Gastroesophageal sphincter (tissue), 3 donors: Measurements from ENCODE around the gene TRIM67.

ENCODE experiments used
- CTCF ChIP-seq, 4 experiments: fragments of 200-600 bp in 2 of 4; fragments of 450-650 bp in 2 of 4; sonication (generic) in 1 of 4; IDR thresholded peaks; one replicate each; pipeline ENCODE4 v1.5.1; 2017 to 2019; ENCODE audit warnings: antibody characterized with exemption in 4 of 4, mild to moderate bottlenecking in 2 of 4, moderate library complexity in 2 of 4
- POLR2A ChIP-seq, 2 donors: fragments of 450-650 bp; IDR thresholded peaks; one replicate each; pipeline ENCODE4 v1.6.1; 2017; ENCODE audit warnings: antibody characterized with exemption in 2 of 2, mild to moderate bottlenecking in 2 of 2, moderate library complexity in 1 of 2

DNA sequence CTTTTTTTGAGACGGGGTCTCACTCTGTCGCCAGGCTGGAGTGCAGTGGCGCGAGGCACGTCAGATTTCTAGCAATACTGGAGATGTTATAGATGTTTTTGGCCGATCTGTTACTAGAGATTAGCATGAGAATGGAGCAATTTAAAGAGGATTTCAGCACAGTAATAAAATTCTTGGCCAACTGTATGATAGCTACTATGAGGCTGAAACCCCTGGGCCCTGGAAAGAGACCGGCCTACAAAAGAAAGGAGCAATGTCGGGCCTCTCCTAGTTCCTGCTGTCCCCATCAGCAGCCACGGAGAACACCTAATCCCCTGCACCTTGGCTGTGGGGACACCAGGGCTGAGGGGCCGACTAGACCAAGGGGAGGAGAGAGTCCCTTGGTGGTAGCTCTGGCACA, 69.7 kb downstream of the TRIM67 start:
- no peak for TF ChIP-seq CTCF (IDR thresholded peaks at IDR 0.05)
- TF ChIP-seq POLR2A (IDR thresholded peaks at IDR 0.05) = no peak
